Measurements from ENCODE around the gene ARHGEF12.

ARHGEF12 gene

DNA sequence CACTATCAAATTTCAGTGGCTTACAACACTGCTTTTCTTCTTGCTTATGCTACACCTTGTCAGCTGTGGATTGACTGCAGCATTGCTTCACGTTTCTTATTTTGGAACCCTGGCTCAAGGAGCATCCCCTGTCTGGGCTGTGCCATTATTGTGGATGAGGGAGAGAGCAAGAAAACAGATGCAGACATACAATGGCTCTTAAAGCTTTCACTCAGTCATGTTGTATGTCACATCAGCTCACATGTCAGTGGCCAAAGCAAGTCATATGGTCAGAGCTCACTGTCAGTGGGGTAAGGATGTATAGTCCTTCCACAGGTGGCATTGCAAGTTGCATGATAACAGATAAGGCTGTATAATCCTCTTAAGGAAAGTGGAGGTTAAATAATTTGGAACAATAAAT lies 10.0 kb downstream of the ARHGEF12 start:
- TF ChIP-seq EZH2phosphoT487 (conservative IDR thresholded peaks at IDR 0.05; ENCODE audit: low read length) = no peak
- no peak for TF ChIP-seq CTCF (IDR thresholded peaks at IDR 0.05; ENCODE audit: insufficient read depth, low read length, poor library complexity, severe bottlenecking)

GRCh38 chr11:120350637-120351036 lies 14.4 kb downstream of the ARHGEF12 start:
- Histone ChIP-seq H3K4me3 (ENCODE audit: insufficient read depth, low read length, poor library complexity, severe bottlenecking) (no peak overlapping the region), H2AFZ (ENCODE audit: low read depth, low read length, severe bottlenecking) (no peak overlapping the region), H3K79me2 (ENCODE audit: insufficient read depth, low read length) (0 out of 2 replicates have a peak, but pooled peaks cover 3% of the 10 kb centered on the region), H3K36me3 (ENCODE audit: low read length) (no peaks in the 10 kb centered on the region), H3F3A (ENCODE audit: insufficient read depth) (no peaks in the 10 kb centered on the region), H3K9me3 (ENCODE audit: insufficient read depth, low read length) (no peaks in the 10 kb centered on the region), H3K9ac (ENCODE audit: low read length) (no peak overlapping the region), H3K27ac (ENCODE audit: low read depth, low read length) (no peak overlapping the region), H3K4me2 (ENCODE audit: low read depth, low read length, poor library complexity, severe bottlenecking) (no peak overlapping the region), H3K9me2 (replicated peaks; ENCODE audit: insufficient read depth, low read length) (no peaks in the 10 kb centered on the region), H3K27me3 (ENCODE audit: low read length) (no peaks in the 10 kb centered on the region), H4K20me1 (ENCODE audit: low read depth, low read length) (peaks cover 23% of the 10 kb centered on the region)
- no peak for TF ChIP-seq CTCF (IDR thresholded peaks at IDR 0.05; ENCODE audit: insufficient read depth, low read length, poor library complexity, severe bottlenecking)
- no peak for TF ChIP-seq EZH2phosphoT487 (conservative IDR thresholded peaks at IDR 0.05; ENCODE audit: low read length)

More for the DNA sequence above, 10.0 kb downstream of the ARHGEF12 start:
- H2AFZ ChIP-seq (ENCODE audit: low read depth, low read length, severe bottlenecking) = no peak overlapping the region
- H3K27me3 ChIP-seq (ENCODE audit: low read length) = no peaks in the 10 kb centered on the region
- no peaks in the 10 kb centered on the region for H3K9me2 ChIP-seq (replicated peaks; ENCODE audit: insufficient read depth, low read length)
- no peak overlapping the region for H3K4me3 ChIP-seq (ENCODE audit: insufficient read depth, low read length, poor library complexity, severe bottlenecking)
- no peak overlapping the region for H3K27ac ChIP-seq (ENCODE audit: low read depth, low read length)
- no peaks in the 10 kb centered on the region for H3K36me3 ChIP-seq (ENCODE audit: low read length)
- no peak overlapping the region for H3K9ac ChIP-seq (ENCODE audit: low read length)
- no peaks in the 10 kb centered on the region for H3K9me3 ChIP-seq (ENCODE audit: insufficient read depth, low read length)
- no peak overlapping the region for H3K4me2 ChIP-seq (ENCODE audit: low read depth, low read length, poor library complexity, severe bottlenecking)
- no peaks in the 10 kb centered on the region for H3K79me2 ChIP-seq (ENCODE audit: insufficient read depth, low read length)
- no peaks in the 10 kb centered on the region for H3F3A ChIP-seq (ENCODE audit: insufficient read depth)
- H4K20me1 ChIP-seq (ENCODE audit: low read depth, low read length) = peaks cover 45% of the 10 kb centered on the region

DNA sequence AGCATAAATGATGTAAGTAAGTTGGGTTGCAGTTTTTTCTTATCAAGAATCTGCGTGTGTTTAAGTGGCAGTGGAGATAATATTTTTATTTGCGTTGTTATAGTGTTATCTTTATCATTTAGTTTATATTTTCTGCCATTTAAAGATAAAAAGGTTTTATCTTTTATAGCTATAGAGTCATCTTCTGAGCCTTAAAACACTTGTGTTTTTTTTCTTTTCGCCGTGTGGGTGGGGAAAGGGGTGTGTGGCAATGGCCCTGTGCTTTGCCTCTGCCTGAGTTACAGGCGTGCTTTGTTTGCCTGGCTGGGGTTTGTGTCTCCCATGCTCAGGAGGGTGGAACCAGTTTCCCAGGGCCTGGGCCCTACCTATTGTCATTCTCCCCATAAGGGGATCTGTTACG lies 16.2 kb downstream of the ARHGEF12 start:
- Histone ChIP-seq H4K20me1 (ENCODE audit: low read depth, low read length) (peaks cover 16% of the 10 kb centered on the region), H3K79me2 (ENCODE audit: insufficient read depth, low read length) (0 out of 2 replicates have a peak, but pooled peaks cover 3% of the 10 kb centered on the region), H3K36me3 (ENCODE audit: low read length) (no peaks in the 10 kb centered on the region), H3K9me3 (ENCODE audit: insufficient read depth, low read length) (no peaks in the 10 kb centered on the region), H3K27ac (ENCODE audit: low read depth, low read length) (no peak overlapping the region), H3K4me3 (ENCODE audit: insufficient read depth, low read length, poor library complexity, severe bottlenecking) (no peak overlapping the region), H3F3A (ENCODE audit: insufficient read depth) (no peaks in the 10 kb centered on the region), H3K9me2 (replicated peaks; ENCODE audit: insufficient read depth, low read length) (no peaks in the 10 kb centered on the region), H3K9ac (ENCODE audit: low read length) (no peak overlapping the region), H3K4me2 (ENCODE audit: low read depth, low read length, poor library complexity, severe bottlenecking) (no peak overlapping the region), H3K27me3 (ENCODE audit: low read length) (no peaks in the 10 kb centered on the region), H2AFZ (ENCODE audit: low read depth, low read length, severe bottlenecking) (no peak overlapping the region)
- TF ChIP-seq CTCF (IDR thresholded peaks at IDR 0.05; ENCODE audit: insufficient read depth, low read length, poor library complexity, severe bottlenecking) = no peak
- no peak for TF ChIP-seq EZH2phosphoT487 (conservative IDR thresholded peaks at IDR 0.05; ENCODE audit: low read length)
